Loucy (cell line): ENCODE data around the gene RAPGEF1.

Experiments used
- H2AFZ ChIP-seq: fragments of 200-600 bp; sonication (generic); 2 replicates; pipeline ENCODE4 v1.6.0; 2016; ENCODE audit warnings: antibody characterized with exemption, mild to moderate bottlenecking, low read length, moderate library complexity
- H3F3A ChIP-seq: fragments of 200-600 bp; 2 replicates; pipeline ENCODE4 v1.6.0; 2016; ENCODE audit warnings: antibody characterized with exemption, low read depth, mild to moderate bottlenecking
- H3K27me3 ChIP-seq: fragments of 200-600 bp; sonication (generic); 2 replicates; pipeline ENCODE4 v1.6.1; 2014; ENCODE audit warnings: low read length, mild to moderate bottlenecking; ENCODE audit not compliant: insufficient read depth, poor library complexity, severe bottlenecking
- H3K36me3 ChIP-seq: fragments of 200-600 bp; sonication (generic); 2 replicates; pipeline ENCODE4 v1.6.1; 2016; ENCODE audit warnings: low read length; ENCODE audit not compliant: insufficient read depth
- H3K4me1 ChIP-seq: fragments of 200-600 bp; sonication (generic); 2 replicates; pipeline ENCODE4 v1.5.1; 2014; ENCODE audit warnings: low read length, mild to moderate bottlenecking; ENCODE audit not compliant: insufficient read depth, poor library complexity, severe bottlenecking
- H3K4me2 ChIP-seq: fragments of 200-600 bp; sonication (generic); 2 replicates; pipeline ENCODE4 v1.6.0; 2014; ENCODE audit warnings: antibody characterized with exemption, low read length, low read depth, mild to moderate bottlenecking; ENCODE audit not compliant: poor library complexity, severe bottlenecking
- H3K4me3 ChIP-seq: fragments of 200-600 bp; sonication (generic); 2 replicates; pipeline ENCODE4 v1.5.1; 2014; ENCODE audit warnings: low read length, mild to moderate bottlenecking, mixed read lengths; ENCODE audit not compliant: poor library complexity, severe bottlenecking
- H3K79me2 ChIP-seq: fragments of 200-600 bp; sonication (generic); 2 replicates; pipeline ENCODE4 v1.6.1; 2014; ENCODE audit warnings: low read length; ENCODE audit not compliant: insufficient read depth
- H3K9ac ChIP-seq: fragments of 200-600 bp; sonication (generic); 2 replicates; pipeline ENCODE4 v1.6.0; 2014; ENCODE audit warnings: mild to moderate bottlenecking, low read depth, low read length, moderate library complexity; ENCODE audit not compliant: poor library complexity, severe bottlenecking
- H3K9me2 ChIP-seq: fragments of 200-600 bp; sonication (generic); replicated peaks from 2 replicates; pipeline ENCODE4 v1.6.1; 2016; ENCODE audit warnings: low read depth, low read length, mixed read lengths
- H3K9me3 ChIP-seq: fragments of 200-600 bp; sonication (generic); 2 replicates; pipeline ENCODE4 v1.6.1; 2014; ENCODE audit warnings: mild to moderate bottlenecking, antibody characterized with exemption, low read length, low read depth; ENCODE audit not compliant: insufficient read depth
- H4K20me1 ChIP-seq: fragments of 200-600 bp; sonication (generic); 2 replicates; pipeline ENCODE4 v1.6.0; 2014; ENCODE audit warnings: antibody characterized with exemption, low read length, mild to moderate bottlenecking; ENCODE audit not compliant: insufficient read depth, poor library complexity, severe bottlenecking
- CTCF ChIP-seq: fragments of 200-600 bp; sonication (generic); conservative IDR thresholded peaks from 2 replicates; pipeline ENCODE4 v1.5.1; 2014; ENCODE audit warnings: mild to moderate bottlenecking, antibody characterized with exemption, low read length
- EZH2phosphoT487 ChIP-seq: fragments of 200-600 bp; IDR thresholded peaks from 2 replicates; pipeline ENCODE4 v1.6.1; 2018; ENCODE audit warnings: antibody characterized with exemption, mild to moderate bottlenecking, moderate library complexity, borderline replicate concordance

The RAPGEF1 gene

GRCh38 chr9:131607591-131607990, 132.3 kb downstream of the RAPGEF1 start:
- Histone ChIP-seq H3K27me3 (no peaks in the 10 kb centered on the region), H3K9ac (no peak overlapping the region), H4K20me1 (no peaks in the 10 kb centered on the region), H2AFZ (no peak overlapping the region), H3K9me2 (no peaks in the 10 kb centered on the region), H3K4me2 (no peak overlapping the region), H3K9me3 (no peaks in the 10 kb centered on the region), H3K4me3 (no peak overlapping the region), H3K36me3 (peaks cover 16% of the 10 kb centered on the region; the same call in 1 of the 2 replicates), H3F3A (no peaks in the 10 kb centered on the region), H3K4me1 (no peaks in the 10 kb centered on the region), H3K79me2 (no peaks in the 10 kb centered on the region)
- TF ChIP-seq EZH2phosphoT487 (no peak), CTCF (no peak)

GRCh38 chr9:131606896-131607567, 132.8 kb downstream of the RAPGEF1 start:
- Histone ChIP-seq H3K4me1 (no peaks in the 10 kb centered on the region), H3K79me2 (no peaks in the 10 kb centered on the region), H3K27me3 (no peaks in the 10 kb centered on the region), H3K9me2 (no peaks in the 10 kb centered on the region), H3K4me3 (no peak overlapping the region), H3F3A (no peaks in the 10 kb centered on the region), H3K4me2 (no peak overlapping the region), H3K36me3 (peaks cover 16% of the 10 kb centered on the region; the same call in 1 of the 2 replicates), H3K9me3 (no peaks in the 10 kb centered on the region), H3K9ac (no peak overlapping the region), H2AFZ (no peak overlapping the region), H4K20me1 (no peaks in the 10 kb centered on the region)
- TF ChIP-seq EZH2phosphoT487 (no peak), CTCF (no peak)

- H3K79me2 ChIP-seq = no peaks in the 10 kb centered on the region
- H3K4me1 ChIP-seq = no peaks in the 10 kb centered on the region
- no peak overlapping the region for H3K4me2 ChIP-seq
- H2AFZ ChIP-seq = no peak overlapping the region
- no peaks in the 10 kb centered on the region for H3K27me3 ChIP-seq
- H3K4me3 ChIP-seq = no peak overlapping the region
- no peaks in the 10 kb centered on the region for H3K9me3 ChIP-seq
- no peaks in the 10 kb centered on the region for H4K20me1 ChIP-seq
- no peaks in the 10 kb centered on the region for H3K9me2 ChIP-seq
- H3K36me3 ChIP-seq = peaks cover 15% of the 10 kb centered on the region; the same call in 1 of the 2 replicates
- H3K9ac ChIP-seq = no peak overlapping the region
- no peak for TF ChIP-seq CTCF
- TF ChIP-seq EZH2phosphoT487 = no peak
- no peaks in the 10 kb centered on the region for H3F3A ChIP-seq
Observed at GRCh38 chr9:131605770-131606590, 133.9 kb downstream of the RAPGEF1 start.
